Stimulated activated CD8-positive, alpha-beta memory T cell treated with anti-CD3 and anti-CD28 coated beads, Interleukin-4, amount 100 ng/mL, for 48 hours (primary cell): ENCODE data around the gene STEAP3.

Source experiments
- DNase-seq: peaks from one replicate; pipeline ENCODE4 v3.0.0-alpha.2; 2020

STEAP3 gene

DNA sequence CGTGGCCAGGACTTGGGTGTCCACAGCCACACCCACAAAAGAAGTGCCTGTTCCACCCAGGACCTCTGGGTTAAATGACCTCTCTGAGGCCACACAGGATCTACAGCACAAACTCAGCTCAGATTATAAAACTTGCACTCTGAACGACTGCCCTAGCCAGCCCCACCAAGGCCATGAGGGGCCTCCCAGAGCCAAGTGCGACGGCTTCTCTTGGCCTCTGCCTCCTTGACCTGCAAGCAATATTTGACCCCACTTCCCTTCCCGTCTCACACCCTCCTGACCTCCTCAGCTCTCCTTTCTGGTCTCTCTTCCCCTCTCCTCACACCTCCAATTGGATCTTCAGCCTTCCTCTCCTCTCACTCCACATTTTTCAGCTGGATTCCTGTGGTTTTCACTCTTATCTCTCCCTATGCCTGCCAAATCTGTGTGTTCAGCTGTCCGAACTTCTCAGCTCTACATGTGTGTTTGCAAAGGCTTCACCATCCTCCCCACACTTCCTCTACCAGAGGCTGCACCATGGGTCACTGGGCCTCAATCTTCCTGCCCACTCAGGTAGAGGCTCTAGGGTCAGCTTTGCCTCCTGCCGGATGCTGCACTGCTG, 25.3 kb upstream of the STEAP3 start:
- no peak for DNase-seq

DNA sequence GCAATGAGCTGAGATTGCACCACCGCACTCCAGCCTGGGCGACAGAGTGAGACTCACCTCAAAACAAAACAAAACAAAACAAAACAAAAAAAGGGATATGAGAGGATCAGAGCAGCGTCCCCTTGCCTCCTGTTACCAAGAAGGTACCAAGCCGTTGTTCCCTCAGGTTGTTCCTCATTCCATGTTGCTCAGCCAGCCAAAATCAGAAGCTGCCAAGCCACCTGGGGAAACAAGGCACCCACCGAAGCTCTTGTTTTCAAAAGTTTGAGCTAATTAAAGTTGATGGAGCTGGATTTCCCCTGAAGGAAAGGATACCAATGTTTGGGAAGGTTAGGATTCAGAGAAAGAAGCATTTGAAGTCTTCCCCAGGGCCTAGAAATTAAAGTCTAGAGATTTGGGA, 21.8 kb upstream of the STEAP3 start:
- no peak for DNase-seq

DNA sequence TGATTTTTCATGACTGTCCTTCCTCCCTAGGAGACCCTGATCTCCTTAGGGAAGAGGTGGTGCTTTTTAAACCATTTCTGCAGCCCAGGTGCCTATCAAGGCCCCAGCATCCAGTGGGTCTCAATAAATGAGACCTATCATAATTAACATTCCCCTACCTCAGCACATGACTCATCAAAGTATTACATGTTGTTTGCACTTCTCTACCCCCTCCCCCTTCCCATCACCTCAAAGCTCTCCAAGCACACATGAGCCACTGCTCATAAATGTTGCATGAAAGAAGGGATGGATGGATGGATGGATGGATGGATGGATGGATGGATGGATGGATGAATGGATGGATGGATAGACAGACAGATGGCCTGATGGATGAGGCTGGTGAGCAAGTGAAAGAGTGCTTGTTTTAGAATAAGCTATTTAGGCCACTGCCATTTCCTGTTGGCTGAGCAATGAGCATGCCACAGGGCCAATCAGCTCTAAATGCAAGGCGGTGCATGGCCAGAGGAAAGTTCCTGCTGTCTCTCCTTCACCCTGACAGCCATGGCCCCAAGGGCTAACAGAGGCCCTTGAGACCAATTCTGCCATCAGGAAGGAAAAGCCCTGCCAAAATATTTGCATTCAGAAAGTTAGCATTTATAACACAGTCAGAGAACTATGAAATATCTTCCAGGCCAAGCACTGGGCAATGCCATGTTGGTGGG, 20.9 kb upstream of the STEAP3 start:
- DNase-seq = no peak

DNA sequence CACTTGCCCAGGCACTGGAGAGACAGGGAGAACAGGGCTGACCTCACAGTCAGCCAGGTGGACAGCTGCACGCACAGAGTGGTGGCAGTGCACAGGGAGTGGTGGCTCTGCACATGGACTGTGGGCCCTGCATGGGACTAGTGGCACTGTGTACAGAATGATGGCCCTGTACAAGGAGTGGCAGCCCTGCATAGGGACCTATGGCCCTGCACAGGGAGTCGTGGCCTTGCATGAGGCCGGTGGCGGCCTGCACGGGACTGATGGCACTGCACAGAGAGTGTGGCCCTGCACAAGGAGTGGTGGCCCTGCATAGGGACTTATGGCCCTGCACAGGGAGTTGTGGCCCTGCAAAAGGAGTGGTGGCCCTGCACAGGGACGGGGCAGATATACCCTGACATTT, 19.1 kb upstream of the STEAP3 start:
- DNase-seq = no peak

DNA sequence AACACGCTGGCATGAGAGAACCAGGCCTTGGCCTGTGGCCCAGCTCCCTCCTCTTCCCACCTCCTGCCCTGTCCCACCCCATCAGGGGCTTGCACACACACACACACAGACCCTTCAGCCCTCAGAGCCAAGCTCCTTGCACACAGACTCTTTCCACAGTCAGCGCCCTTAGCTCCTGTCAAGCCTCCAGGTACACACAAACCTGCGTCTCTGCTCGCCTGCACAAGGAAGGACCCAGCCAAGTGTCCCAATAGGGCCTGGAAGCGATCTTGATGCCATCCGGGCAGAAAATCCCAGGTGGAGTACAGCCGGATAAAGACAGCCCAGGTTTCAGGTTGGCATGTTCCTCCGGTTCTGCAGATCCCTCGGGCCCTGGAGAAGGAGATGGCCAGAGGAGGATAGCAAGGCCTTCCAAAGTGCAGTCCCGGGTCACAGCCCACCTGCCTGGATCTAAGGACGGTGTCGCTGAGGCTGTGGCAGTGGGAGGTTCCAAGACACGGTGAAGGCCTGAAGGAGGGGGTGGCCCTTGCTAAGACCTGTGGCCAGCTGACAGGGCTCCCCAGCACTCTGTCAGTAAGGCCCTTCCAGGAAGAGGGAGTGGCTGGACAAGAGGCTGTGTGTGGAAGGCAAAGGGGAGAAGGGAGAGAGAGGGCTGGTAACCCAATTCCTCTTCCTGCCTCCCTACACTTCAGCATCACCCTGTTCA, 18.5 kb upstream of the STEAP3 start:
- DNase-seq = no peak

DNA sequence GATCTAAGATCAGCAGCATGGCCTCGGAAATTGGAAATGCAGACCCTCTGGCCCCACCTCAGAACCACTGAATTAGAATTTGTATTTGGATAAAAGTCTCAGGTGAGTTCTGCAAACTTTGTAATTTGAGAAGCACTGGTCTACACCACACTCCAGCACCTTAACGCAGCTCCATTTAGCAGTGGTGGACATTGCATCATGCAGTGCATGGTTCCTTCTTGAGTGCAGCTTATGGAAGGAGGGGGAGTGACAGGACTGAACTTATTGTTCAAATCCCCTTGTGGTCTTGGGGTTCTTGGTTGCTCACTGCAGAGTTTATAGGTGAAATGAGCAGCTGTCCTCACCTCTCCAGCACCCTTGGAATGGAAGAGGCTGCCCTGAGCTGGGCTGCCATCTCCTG, 17.4 kb upstream of the STEAP3 start:
- DNase-seq = no peak

DNA sequence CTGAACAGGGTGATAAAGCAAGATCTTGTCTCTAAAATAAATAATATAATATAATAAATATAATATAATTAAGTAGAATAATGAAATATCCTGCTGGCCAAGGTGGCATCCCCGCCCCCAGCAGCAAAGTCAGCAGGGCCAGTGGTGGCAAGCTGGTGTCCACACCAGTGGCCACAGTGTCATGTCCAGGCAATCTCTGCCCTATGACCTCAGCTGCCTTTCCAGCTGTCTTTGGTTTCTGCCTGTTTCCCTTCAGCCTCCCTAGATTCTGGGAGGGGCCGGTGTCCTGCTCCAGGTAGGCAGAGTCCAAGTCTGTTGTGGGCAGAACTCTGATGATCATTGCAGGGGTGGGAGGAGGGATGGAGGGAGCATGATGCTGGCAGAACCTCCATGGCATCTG, 16.2 kb upstream of the STEAP3 start:
- DNase-seq = no peak

DNA sequence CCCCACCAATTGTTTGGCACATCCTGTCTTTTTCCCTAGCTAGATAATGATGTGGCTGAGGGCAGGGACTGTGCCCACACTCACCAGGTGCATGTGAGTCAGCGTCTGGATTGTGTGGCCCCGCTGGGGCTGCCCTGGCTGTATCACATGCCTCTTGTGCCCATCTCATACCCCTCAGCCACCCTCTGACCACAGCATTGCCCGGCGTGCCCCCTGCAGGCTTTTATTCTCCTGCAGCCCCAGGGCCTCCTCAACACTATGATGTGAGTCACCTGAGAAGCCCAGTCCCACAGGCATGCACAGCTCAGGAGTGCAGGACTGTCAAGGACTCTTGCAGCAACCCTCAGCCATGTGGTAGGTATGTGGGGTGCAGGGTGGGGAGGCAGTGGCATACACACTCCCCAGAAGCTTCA, 14.8 kb upstream of the STEAP3 start:
- DNase-seq = no peak

DNA sequence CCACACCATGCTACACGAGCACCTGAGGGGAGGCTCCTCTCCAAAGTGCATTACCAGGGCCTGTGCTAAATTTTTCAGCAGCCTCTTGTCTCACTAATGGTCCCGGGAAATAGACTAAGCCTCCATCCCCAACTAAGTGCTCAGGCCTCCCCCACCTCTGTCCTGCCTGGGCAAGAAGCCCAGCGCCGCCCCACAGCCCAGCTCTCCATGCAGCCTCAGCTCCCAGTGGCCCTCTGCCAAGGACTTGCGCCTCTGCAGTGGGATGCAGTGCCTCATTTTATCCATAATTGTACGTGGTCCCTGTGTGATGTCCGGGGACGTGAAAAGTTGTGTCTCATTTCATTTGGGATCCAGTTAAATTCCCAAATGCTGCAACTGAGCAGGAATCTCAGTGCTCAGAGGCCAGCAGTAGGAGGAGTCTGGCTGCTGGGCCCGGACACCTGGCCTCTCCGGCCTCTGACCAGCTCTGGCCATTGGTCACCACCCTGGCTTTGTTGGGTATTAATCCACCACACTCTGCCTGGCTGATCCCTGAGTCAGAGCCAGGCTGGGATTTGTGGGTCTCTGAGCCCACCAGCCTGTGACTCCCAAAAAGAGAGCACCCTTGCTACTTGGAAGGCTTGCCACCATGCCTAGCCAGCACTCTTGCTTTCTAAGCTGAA, 11.4 kb upstream of the STEAP3 start:
- DNase-seq = no peak

DNA sequence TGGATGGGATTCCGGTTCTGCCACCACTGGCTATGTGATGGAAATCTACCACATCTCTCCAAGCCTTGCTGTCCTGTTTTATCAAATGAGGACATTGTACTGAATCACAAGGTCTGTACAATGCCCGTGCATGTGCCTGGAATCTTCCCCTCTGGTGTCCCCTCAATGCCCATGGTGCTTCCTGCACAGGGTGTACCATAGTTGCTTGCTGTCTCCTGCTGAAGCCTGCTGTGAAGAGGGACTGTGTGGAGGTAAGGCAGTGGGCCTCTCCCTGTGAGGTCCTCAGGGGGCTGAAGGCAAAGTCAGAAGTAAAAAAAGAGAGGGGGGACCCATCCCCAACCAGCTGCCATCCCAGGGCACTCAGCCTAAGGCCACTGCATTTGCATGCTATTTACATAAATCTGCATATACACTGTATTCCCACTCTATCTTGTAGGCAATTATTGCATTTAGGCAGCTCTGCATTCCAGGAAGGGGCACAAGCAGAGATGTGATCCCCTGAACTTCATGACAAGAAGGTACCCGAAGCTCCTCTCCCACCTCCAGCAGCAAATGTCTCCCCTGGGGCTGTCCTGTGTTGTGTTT, 9.1 kb upstream of the STEAP3 start:
- no peak for DNase-seq

DNA sequence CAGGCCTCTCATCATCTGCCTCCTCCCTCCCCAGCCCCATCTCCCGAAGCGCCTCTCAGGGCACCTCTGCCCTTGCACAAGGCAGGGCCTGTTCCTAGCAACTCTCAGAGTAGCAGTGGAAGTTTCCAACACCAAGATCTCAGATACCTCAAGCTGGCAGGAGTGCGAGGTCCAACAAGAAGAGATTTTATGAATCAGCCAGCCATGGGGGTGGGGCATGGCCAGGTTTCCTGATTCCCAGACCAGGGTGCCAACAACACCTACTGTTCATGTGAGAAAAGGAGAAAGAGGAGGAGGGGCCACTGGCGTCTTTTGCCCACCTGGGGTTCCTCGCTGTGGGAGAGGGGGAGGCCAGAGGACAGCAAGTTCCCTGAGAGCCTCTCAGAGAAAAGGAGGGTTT, 6.6 kb upstream of the STEAP3 start:
- no peak for DNase-seq

DNA sequence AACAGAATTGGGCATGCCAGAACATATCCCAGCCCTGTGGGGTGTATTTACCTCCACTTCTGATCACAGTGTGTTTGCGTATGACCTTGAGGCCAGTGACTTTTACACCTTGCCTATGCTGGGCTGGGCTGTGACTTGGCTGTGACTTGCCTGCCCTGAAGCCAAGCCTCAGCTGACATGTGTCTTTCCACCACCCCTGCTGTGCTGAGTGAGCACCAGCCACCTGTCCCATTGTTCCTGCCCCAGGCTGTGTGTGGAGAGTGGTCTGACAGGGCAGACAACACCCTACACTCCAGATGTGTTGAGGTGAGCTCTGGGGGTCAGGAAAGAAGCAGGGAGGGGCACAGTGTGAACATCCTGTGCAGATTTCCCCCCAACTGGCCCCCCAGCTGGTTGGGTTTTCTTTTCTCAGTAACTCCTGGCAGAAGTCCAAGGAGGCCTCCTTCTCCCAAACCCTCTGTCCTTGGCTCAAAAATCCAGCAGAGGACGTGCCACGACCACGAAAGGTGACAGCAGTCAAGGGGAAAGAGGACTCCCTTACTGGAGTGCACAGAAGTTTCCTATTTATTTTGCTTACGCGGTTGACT, 5.1 kb upstream of the STEAP3 start:
- DNase-seq = no peak

DNA sequence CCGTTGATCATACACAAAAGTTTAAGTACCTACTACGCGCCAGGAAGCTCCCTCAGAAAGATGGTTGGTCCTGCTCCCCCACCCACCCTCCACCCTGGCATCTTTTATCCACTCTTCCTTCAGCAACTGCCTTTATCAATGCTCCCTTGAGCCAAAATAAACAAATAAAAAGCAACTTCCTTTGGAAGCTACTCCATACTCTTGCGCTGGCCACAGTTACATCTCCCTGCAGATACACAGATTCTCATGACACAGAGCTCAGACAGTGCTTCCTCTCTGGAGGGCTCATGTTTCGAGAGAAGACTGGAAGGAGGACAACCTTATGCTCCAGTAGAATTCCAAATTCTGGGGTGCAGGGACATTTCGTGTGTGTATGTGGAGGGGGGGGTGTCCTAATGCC, 3.8 kb upstream of the STEAP3 start:
- no peak for DNase-seq

DNA sequence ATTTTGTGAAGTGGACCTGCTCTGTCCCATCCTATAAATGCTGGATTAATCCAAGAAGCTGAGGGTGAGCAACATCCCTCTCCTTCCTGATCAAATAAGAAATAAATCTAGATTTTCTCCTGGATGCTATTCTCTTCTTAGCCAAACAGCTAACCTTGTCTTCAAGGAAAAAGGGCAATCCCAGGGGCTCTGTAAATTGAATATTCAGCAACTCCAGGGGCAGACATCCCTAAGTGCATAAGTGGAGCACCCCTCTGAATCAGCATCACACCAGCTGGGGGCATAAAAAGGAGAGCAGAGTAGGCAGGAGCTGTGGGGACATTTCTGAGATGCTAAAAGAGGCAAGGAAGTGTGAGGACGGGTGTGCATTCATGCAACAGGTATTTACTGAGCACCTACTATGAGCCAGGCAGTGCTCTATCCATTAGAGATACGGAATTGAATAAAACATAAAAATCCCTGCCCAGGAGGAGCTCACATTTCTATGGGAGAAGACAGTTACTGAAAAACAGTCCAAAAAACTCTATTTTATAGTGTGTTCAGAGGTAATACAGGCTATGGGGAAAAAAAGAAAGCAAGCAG, 2.8 kb upstream of the STEAP3 start:
- DNase-seq = no peak

DNA sequence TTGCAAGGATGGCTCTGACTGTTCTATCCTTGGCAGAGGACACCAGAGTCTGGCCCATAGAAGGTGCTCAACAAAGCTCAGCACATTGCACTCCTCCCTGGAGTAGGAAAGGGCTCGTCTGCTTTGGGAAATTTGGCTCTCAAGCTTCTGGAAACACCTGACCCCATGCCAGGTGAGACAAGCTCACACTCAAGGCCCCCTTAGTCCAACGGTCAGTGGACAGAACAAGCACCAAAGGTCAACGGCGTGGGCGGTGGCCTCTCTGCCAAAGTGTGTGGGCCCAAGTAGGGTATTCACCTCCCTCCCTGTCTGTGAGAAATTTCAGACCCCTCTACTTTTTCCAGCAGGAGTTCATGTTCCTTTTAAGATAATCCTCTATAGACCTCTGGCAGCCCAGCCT, 2.0 kb upstream of the STEAP3 start:
- no peak for DNase-seq

DNA sequence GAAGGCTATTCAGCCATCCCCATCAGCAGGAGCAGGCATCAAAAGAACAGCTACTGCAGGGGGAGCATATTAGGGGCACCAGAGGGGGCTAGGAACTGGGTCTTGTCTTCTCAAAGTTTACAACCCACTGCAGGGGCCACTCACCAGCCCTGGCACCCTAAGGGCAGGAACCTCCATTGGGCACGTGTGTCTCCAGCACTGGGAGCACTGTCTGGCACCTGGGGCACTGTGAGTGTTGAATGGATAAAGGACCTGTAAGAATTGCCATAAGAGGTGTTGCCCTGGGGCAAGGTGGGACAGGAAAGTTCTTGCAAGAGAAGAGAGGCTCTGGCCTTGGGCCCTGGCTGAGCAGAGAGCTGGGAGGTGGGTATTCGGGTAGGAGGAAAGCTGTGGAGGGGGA, 1.4 kb upstream of the STEAP3 start:
- DNase-seq = no peak

DNA sequence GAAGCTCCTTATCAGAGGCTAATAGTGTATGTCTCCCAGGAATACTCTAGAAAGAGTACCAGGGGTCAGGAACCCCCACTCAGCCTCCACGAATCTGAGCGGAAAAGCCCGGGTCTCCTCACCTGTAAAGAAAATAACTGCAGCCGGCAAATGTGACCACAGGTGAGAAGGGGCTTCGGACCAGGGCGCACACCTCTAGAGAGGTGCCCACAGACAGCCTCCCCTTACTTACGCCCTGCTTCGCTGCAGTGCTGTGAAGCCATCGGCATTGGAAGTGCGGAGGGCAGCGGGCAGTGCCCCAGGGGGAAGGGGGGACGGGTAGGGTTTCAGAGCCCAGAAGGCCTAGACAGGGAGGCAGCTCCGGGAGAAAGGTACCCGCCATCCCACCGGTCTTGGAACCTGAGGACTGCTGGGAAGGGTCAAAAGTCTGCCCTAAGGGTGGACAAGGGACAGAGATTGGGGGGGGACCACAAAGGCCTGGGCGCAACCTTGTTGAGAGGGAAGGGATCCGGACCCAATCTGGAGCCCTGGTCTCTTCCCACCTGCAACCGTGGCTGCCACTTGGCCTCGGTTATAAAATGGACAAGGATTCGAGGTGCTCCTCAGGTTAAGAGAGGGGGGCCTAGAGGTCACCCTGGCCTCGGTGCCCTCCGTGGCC, 642 bp upstream of the STEAP3 start:
- no peak for DNase-seq

DNA sequence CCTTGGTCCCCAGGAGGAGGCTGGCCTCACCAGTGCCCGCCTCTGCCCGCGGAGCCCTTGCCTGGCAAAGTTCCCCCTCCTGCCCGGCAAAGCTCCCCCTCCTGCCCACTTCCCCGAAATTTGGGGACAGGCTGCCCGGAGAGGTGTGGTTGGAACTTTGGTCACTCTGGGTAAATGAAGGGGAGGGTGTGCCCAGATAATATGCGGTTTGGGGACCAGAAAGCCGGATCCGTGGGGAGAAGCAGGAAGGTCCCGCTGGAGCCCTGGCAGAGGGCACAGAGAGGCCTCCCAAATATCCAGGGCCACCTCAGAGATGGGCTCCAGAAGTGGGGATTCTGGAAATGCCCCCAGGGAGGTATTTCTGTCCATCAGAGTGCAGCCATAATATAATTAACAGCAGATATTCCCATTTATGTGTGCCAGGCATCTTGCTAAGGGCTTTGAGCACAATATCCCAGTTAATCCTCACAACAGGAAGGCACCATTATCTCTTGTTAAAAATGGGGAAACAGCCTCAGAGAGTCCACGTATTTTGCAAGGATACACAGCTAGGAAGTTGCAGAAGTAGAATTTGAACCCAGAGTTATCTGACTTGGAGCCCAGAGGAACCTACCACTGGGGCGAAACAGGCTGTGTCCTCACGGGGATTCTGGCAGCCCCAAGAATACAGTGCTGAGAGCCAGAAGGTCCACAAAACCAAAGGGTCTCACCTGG, 914 bp downstream of the STEAP3 start:
- no peak for DNase-seq

DNA sequence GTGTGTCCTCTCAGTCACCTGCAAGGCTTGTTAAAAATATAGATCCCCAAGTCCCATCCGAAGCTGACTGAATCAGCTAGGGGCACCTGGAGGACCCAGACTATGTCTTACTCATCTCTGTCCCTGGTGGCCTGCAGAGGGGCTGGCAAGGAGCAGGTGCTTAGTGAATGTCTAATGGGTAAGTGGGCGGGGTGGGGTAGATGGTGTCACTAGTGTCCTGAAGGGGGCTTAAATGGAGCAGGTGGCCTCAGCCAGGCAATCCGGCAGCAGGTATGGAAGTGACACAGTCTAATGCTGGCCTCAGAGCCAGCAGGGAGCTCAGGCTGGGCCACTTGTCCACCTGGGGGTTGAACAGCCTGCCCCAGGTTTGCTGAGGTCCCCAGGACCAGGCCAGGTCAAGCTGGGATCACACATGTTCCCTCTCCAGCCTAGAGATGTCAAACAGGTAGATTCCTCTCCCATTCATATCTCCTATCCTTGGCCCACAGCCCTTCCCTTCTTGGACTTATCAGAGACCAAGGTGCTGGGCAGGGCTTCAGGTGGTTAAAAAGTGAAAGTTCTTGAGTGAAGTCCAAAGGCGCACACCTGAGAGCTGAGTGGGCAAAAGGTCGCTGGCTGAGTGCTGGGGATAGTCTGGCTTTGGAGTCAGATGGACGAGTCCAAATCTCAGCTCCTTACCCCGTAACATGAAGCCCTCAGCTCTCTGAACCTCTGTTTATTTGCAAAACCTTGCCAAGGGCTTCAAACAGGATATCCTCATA, 1.7 kb downstream of the STEAP3 start:
- no peak for DNase-seq

DNA sequence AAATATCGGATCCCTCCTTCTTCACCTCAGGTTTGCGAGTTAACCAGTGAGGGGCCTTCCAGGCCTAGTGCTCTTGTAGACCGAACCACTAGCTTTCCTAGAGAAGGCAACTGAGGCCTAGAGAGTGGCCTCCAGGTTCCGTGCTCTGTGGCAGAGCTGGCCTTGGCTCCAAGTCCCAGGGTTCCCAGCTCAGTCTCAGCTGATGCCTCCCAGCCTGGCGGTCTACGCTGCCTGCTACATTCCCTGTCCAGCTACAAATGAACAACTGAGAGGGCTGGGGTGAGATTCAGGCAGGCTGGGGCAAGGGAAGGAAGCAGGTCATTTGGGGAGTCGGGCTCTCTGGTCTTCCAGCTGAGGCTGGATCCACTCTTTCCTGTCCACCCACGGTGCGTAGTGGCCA, 2.3 kb downstream of the STEAP3 start:
- no peak for DNase-seq

DNA sequence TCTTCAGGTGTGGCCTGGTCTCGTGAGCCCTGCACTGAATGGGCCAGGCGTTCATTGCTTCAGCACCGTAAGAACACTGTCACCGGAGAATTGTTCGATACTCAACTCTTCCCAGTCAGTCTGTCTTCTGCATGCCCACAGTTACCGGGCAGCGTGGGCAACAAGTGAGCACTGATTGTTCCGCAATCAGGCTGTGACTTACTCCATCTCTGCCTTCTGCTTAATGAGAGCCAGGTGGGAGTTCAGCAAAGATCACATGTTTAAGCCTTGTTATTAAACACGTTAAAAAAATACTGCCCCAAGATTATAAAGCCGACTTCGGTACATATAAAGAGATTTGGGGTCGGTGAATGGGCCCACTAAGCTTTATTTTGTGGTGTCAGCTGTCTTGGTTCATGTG, 3.7 kb downstream of the STEAP3 start:
- no peak for DNase-seq
